ENCODE measurements around the gene PTPRG.

- no peak for TF ChIP-seq CTCF (IDR thresholded peaks at IDR 0.05)
- TF ChIP-seq POLR2A (IDR thresholded peaks at IDR 0.05): no peak
Observed at GRCh38 chr3:62246094-62246493, 684.7 kb downstream of the PTPRG start.
